Stimulated activated naive CD8-positive, alpha-beta T cell treated with anti-CD3 and anti-CD28 coated beads, Interleukin-15, Interleukin-2, amounts not matched to agents 100 ng/mL and 50 ng/mL, for 24 hours (primary cell): ENCODE results near the gene C1orf226.
A peak's percentile ranks its signal among the peaks of the same experiment; 100 is the strongest.
"Not testable (repeated sequence)": the region's sequence is repeated elsewhere in the genome, so short reads cannot be mapped to it uniquely, and the experiment has no call there.

Source experiments
- H3K27ac Mint-ChIP-seq: one replicate; pipeline ENCODE4 v1.8.0; 2021; ENCODE audit warnings: mild to moderate bottlenecking, mixed read lengths
- H3K27me3 Mint-ChIP-seq: one replicate; pipeline ENCODE4 v1.8.0; 2021; ENCODE audit warnings: mixed read lengths
- H3K36me3 Mint-ChIP-seq: one replicate; pipeline ENCODE4 v1.8.0; 2021; ENCODE audit warnings: low read depth, mixed read lengths
- H3K4me1 Mint-ChIP-seq: one replicate; pipeline ENCODE4 v1.8.0; 2021; ENCODE audit warnings: low read depth, mixed read lengths
- H3K4me3 Mint-ChIP-seq: one replicate; pipeline ENCODE4 v1.8.0; 2021; ENCODE audit warnings: mild to moderate bottlenecking, mixed read lengths
- H3K9me3 Mint-ChIP-seq: one replicate; pipeline ENCODE4 v1.8.0; 2021; ENCODE audit warnings: mixed read lengths

Gene C1orf226, protein sequence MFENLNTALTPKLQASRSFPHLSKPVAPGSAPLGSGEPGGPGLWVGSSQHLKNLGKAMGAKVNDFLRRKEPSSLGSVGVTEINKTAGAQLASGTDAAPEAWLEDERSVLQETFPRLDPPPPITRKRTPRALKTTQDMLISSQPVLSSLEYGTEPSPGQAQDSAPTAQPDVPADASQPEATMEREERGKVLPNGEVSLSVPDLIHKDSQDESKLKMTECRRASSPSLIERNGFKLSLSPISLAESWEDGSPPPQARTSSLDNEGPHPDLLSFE

DNA sequence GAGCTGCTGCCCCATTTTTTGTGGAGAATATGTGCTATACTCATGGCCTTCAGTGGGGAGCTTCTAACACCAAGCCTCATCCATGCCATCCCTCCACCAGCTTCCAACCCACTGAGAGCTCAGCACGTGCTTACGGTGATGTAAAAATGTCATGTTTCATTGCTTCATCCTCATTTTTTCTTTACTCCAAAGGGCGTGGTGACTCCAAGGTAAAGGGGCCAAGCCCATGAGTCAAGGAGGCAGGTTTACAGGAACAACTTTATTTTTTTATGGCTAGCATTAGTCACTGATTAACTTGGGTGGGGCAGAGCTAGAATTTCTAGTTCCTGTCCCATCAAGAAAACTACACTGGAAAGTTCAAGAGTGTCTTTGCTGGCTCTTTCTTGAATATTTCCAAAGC is at the start of gene C1orf226:
C1orf226 (plus strand) TSS at position 346 of the 400 bp plus-strand sequence. CDS start 174 bp downstream, outside the sequence.
- H3K4me3 Mint-ChIP-seq, result no peak within 1 kb of the TSS
- H3K36me3 Mint-ChIP-seq, result no peaks in the 10 kb centered on the region
- no peak within 1 kb of the TSS for H3K27ac Mint-ChIP-seq
- no peaks in the 10 kb centered on the region for H3K9me3 Mint-ChIP-seq
- H3K4me1 Mint-ChIP-seq, result no peaks in the 10 kb centered on the region
- no peaks in the 10 kb centered on the region for H3K27me3 Mint-ChIP-seq

DNA sequence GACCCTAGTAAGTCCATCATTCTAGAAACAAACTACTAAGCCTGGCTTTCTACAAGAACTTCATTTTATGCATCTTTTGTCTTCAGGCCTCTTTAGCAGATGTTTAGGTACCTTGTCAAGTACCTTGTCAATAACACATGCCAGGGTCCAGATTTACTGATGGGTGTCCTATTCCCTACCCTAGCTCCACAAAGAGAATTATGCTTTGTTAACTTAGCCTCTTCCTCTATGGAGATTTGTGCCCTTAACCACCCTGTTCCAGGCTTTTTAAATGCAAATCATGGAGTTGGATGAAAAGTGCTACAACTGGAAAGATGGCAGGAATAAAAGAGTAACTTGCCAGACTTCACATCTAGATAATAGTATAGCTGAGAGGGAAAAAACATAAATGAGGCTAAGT is 47.5 kb upstream of the C1orf226 start:
- Mint-ChIP-seq H3K27ac (no peak overlapping the region), H3K9me3 (no peaks in the 10 kb centered on the region), H3K4me3 (no peak overlapping the region), H3K4me1 (no peaks in the 10 kb centered on the region), H3K27me3 (peaks cover 8% of the 10 kb centered on the region), H3K36me3 (no peaks in the 10 kb centered on the region)

DNA sequence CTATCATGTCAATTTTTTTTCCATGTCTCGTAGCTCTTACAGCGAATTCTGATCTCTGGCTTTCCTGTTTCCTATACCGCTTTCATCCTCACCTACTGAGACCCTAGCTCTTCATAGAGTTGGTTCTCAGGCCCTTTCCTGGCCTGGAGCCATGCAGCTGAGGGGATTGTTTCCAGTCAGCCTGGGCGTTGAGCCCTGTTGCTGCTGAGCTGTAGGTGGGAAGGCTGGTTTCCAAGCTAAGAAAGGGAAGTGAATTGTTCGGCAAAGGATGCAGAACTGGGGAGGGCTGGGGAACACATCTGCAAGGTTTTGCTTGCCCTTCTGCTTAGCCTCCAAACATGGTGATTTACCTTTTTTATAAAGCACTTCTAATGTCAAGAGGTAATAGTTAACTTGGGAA is 46.4 kb upstream of the C1orf226 start:
- Mint-ChIP-seq H3K9me3 (no peaks in the 10 kb centered on the region), H3K27ac (no peak overlapping the region), H3K4me3 (no peak overlapping the region), H3K27me3 (peaks cover 8% of the 10 kb centered on the region), H3K4me1 (no peaks in the 10 kb centered on the region), H3K36me3 (no peaks in the 10 kb centered on the region)

DNA sequence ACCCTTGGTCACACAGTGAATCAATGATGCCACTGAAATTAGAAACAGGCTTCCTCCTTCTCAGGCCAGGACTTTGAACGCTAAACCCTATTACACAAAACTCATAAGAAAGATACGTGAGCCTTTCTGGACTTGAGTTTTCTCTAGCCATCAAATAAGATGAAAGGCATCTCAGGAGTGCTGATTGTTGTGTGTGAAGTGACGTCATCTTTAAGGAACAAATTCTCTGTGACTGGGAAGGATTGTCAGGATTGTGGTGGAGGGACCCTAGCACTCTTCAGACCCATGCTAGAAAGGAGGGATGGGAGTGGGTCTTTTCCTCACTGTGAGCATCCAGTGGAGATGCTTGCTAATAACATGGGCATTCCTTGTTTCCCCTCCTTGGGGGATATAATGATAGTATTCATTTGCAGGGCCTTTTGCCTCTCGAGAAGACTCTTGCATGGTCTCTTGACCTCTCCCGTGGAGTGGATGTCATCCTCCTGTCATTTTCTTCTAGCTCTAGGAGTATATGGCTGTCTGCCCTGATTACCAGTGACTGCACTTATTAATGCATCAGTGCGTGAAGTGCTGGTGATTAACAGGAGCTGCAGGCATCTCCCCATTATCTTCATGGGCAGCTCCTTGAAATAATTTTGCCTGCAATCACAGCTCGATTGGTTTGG is 44.8 kb upstream of the C1orf226 start:
- peaks cover 3% of the 10 kb centered on the region for H3K27me3 Mint-ChIP-seq
- no peaks in the 10 kb centered on the region for H3K36me3 Mint-ChIP-seq
- H3K4me1 Mint-ChIP-seq, result no peaks in the 10 kb centered on the region
- H3K4me3 Mint-ChIP-seq, result no peak overlapping the region
- H3K27ac Mint-ChIP-seq, result no peak overlapping the region
- no peaks in the 10 kb centered on the region for H3K9me3 Mint-ChIP-seq

DNA sequence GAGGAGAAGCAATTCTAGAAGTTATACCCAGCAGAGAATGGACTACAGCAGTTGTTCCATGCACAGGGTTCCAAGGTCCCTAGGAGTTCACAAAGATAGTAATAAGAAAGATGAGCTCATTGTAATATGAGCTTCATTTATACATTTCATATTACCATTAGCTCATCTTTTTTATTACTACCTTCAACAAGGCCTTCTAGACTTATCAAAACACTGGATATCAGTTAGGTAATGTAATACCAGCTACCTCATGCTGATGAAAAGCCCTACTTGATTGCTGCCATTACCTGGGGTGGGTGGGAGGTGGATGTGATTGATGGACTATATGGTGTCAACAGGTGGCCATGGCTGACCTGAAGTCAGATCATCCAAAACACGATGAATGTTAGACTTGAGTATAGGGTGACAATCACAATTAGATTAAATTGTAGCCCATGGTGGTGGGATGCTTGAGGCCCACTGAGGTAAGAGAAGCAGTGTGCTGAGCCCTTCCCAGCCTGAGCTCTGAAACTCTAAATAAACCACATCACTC is 39.0 kb upstream of the C1orf226 start:
- Mint-ChIP-seq H3K36me3 (no peaks in the 10 kb centered on the region), H3K27ac (no peak overlapping the region), H3K4me3 (no peak overlapping the region), H3K9me3 (no peaks in the 10 kb centered on the region), H3K27me3 (peaks cover 10% of the 10 kb centered on the region), H3K4me1 (no peaks in the 10 kb centered on the region)

DNA sequence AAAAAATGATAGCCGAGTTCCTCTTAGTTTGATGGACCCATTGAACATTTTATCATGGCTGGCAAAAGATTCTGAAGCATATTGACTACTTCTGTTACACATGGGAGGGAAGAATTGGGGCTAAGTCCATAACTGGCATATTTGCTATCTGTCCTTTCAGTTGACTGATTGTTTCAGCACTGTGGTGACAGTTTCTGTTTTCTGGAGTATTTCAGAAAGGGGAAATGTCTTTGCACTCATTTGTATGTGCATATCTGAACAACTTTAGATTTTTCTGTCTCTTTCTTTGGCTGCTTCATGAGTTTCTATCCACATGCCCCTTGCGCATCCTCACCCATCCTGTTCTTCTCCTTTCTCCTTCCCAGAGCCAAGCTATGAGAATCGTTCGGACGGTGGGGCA is 38.1 kb upstream of the C1orf226 start:
- Mint-ChIP-seq H3K4me1 (no peaks in the 10 kb centered on the region), H3K4me3 (no peak overlapping the region), H3K27me3 (peaks cover 10% of the 10 kb centered on the region), H3K9me3 (no peaks in the 10 kb centered on the region), H3K27ac (no peak overlapping the region), H3K36me3 (no peaks in the 10 kb centered on the region)

DNA sequence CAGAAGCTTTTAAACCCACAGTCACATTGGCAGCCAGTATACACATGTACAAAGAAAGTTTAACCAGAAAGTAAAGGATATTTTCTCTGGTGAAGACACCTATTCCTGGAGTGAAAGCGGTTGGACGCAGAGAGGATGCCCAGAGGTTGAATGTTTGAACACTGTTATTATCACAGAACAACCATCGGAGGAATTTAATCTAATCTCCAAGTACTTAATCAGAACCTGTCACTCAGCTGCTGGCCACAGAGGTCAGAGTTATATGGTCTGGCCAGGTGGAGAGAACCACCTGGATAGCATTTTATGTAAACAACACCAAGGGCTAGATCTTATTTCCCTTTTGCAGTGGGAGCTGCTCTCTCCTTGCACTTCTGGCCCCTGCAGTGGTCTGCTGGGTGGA is 34.2 kb upstream of the C1orf226 start:
- Mint-ChIP-seq H3K9me3 (no peaks in the 10 kb centered on the region), H3K4me3 (no peak overlapping the region), H3K27me3 (peaks cover 13% of the 10 kb centered on the region), H3K27ac (no peak overlapping the region), H3K4me1 (no peaks in the 10 kb centered on the region), H3K36me3 (no peaks in the 10 kb centered on the region)

DNA sequence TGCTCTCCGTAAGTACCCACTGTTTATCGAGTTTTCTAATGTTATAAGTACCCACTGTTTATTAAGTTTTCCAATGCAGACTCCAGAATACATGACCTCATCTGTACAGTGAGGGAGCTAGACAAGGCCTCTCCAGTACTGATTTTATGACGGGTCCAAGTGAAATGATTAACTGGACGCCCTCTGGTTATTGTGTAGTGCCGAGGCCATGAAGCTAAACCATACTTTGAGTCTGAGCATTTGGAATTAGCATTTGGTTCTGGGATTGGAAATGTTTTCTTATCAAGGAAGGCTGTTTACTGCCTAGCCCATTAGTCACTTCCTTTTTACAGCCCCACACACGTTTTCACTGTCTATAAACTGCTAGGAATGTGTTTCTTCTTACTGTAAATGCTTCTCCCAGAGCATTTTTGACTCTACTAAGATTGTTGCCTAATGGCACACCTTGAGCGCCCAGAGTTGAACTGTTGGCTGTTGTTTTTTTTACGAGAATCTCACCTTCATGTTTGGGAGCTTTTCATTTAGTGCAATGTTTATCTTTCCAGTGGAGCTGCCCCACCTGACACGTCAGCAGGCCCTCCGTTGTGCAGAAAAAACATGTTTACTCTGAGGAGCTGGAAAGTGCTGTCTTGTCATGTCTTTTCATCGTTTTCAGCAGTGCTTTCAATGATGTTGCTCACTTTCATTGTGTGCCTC is 31.7 kb upstream of the C1orf226 start:
- H3K27me3 Mint-ChIP-seq, result peaks cover 4% of the 10 kb centered on the region
- no peaks in the 10 kb centered on the region for H3K9me3 Mint-ChIP-seq
- H3K4me3 Mint-ChIP-seq, result no peak overlapping the region
- peak overlapping the region; percentile 6 for H3K27ac Mint-ChIP-seq
- H3K4me1 Mint-ChIP-seq, result no peaks in the 10 kb centered on the region
- H3K36me3 Mint-ChIP-seq, result no peaks in the 10 kb centered on the region

DNA sequence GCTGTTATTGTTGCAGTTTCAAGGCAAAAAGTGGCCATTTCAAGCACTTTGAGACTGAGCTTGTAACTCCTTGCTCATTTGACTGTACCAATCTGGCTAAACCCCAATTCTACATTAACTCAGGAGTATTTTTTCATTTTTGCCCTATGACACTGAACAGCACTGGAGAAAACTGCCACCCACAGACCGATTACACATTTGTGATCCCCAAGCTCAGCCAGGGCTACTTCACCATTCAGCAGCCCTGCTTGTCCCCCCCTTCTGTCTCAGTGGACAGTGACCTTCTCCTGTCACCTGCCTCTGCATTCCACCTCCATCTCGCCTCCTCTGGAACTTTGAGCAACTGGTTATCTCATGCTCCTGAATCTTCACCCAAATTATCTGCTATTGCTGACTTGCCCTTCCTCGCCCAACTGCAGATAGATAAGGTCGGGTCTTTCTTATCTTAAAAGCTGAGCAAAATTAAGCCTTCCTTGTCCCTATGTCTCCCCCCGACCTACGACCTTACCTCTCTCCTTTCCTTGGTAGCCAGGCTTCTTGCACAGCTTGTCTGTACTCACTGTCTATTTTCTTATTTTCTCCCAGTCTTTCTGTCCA is 30.2 kb upstream of the C1orf226 start:
- H3K4me3 Mint-ChIP-seq, result no peak overlapping the region
- H3K27ac Mint-ChIP-seq, result no peak overlapping the region
- H3K27me3 Mint-ChIP-seq, result peaks cover 4% of the 10 kb centered on the region
- H3K4me1 Mint-ChIP-seq, result no peaks in the 10 kb centered on the region
- H3K36me3 Mint-ChIP-seq, result no peaks in the 10 kb centered on the region
- H3K9me3 Mint-ChIP-seq, result no peaks in the 10 kb centered on the region

DNA sequence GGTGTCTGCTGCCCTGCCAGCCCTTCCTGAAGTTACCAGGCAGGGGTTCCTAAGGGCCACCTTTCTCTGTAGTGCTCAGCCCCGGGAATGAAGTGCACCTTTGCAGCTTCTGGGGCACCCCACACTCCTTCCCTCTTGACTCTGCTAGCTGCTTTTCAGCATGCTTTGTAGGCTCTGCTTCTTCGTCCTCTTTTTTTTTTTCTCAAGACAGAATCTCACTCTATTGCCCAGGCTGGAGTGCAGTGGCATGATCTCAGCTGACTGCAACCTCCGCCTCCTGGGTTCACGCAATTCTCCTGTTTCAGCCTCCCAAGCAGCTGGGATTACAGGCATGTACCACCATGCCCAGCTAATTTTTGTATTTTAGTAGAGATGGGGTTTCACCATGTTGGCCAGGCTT is 29.7 kb upstream of the C1orf226 start:
- H3K27ac Mint-ChIP-seq, result not testable (repeated sequence)

DNA sequence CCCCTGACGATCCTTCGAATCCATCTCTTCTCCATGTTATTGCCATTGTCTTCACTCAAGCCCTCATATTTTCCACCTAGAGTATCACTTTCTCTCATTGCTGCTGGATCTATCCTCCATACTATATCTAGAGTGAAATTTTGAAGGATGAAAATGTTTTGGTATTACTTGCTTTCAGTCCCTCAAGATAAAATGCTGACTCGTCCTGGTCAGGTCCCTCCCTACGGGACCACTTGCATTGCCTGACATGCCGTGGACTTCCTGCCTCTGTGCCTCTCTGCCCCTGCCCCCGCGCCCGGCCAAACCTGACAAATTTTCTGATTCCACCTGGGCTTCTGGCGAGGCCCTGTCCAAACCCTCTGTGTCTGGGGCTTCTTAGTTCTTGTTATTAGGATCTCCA is 28.4 kb upstream of the C1orf226 start:
- Mint-ChIP-seq H3K36me3 (no peaks in the 10 kb centered on the region), H3K4me1 (no peaks in the 10 kb centered on the region), H3K4me3 (no peak overlapping the region), H3K9me3 (no peaks in the 10 kb centered on the region), H3K27ac (no peak overlapping the region), H3K27me3 (peaks cover 4% of the 10 kb centered on the region)

More for the DNA sequence above, 29.7 kb upstream of the C1orf226 start:
- H3K27me3 Mint-ChIP-seq, H3K4me1 Mint-ChIP-seq, H3K4me3 Mint-ChIP-seq, H3K9me3 Mint-ChIP-seq, H3K36me3 Mint-ChIP-seq: not testable (repeated sequence)

DNA sequence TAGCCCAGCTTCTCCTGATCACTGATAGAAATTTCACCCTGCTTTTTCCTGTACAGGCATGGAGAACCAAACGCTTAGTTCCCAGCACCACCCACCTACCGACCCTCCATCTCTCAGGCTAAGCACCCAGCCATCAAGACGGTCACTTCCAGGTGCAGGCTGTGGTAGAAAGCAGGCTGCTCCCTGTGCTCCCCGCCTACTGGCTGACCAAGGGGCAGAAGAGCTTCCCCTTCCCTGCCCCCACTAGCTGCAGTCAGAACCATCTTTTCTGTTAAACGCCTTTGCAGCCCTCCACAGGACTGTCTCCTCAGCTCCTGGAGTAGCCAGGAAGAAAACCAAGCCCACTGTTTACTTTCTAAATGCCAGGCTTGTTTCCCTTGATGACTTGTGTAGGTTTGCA is 27.8 kb upstream of the C1orf226 start:
- H3K9me3 Mint-ChIP-seq, result no peaks in the 10 kb centered on the region
- no peak overlapping the region for H3K4me3 Mint-ChIP-seq

DNA sequence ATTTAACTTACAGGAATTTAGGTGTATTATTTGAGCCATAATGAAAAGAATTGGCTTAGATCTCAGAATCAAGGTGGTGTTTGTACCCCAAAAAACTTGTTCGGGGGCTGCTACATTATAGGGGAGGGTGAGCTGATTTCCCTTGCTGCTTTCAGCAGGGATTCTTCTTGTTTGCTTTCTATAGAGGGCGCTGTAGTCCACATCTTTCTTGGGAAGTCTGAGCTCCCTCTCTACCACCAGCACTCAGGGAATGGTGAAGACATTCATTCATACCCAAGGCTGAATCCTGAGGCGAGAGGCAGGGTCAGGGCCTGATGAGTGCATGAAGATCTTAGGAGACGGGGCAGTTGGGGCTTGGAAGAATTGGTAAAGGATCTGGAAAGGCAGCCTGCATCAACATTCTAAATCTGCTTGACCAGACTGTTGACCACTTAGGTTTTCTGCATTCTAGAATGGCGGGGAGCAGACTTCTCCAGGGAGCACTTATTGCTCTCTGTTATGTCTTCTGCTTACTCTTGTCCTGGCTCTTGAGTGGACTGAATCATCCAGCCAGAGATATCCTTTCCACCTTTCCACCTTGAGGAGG is 23.8 kb upstream of the C1orf226 start:
- Mint-ChIP-seq H3K4me1 (no peaks in the 10 kb centered on the region), H3K36me3 (no peaks in the 10 kb centered on the region), H3K9me3 (no peaks in the 10 kb centered on the region), H3K4me3 (no peak overlapping the region), H3K27ac (no peak overlapping the region), H3K27me3 (no peaks in the 10 kb centered on the region)

More for the DNA sequence above, 27.8 kb upstream of the C1orf226 start:
- peak overlapping the region; percentile 27 for H3K27ac Mint-ChIP-seq
- peaks cover 4% of the 10 kb centered on the region for H3K27me3 Mint-ChIP-seq
- H3K36me3 Mint-ChIP-seq, result no peaks in the 10 kb centered on the region
- H3K4me1 Mint-ChIP-seq, result no peaks in the 10 kb centered on the region

DNA sequence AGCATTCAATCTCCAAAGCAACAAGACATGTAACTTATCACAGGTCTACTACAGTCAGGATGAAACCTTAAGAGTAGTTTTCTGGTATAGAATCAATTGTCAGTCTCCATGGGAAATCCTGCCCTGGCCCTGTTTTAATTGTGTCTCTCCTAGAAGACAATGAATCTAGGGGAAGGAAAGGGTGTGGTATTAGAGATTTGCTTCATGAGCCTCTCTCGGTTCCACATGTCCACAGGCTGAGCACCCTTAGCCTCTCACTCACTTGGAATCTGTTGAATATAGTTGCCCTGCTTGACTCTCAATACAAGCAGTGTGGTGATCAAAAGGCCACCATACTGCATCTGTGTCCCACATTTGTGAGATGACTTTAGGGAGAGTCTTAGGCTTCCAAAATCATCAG is 22.6 kb upstream of the C1orf226 start:
- H3K4me1 Mint-ChIP-seq, result no peaks in the 10 kb centered on the region

More for the DNA sequence above, 22.6 kb upstream of the C1orf226 start:
- H3K27ac Mint-ChIP-seq, result no peak overlapping the region
- no peaks in the 10 kb centered on the region for H3K9me3 Mint-ChIP-seq
- no peaks in the 10 kb centered on the region for H3K36me3 Mint-ChIP-seq
- no peak overlapping the region for H3K4me3 Mint-ChIP-seq
- H3K27me3 Mint-ChIP-seq, result peaks cover 4% of the 10 kb centered on the region
